DOHH2 (cell line): Measurements from ENCODE around the gene GATAD2B.

Experiments used
- H3F3A ChIP-seq: fragments of 200-600 bp; sonication (generic), shearing (Covaris generic); 2 replicates; pipeline ENCODE4 v1.6.0; 2016; ENCODE audit warnings: antibody characterized with exemption, mild to moderate bottlenecking; ENCODE audit not compliant: control insufficient read depth, insufficient read depth
- H3K27ac ChIP-seq: fragments of 200-600 bp; sonication (generic); 2 replicates; pipeline ENCODE4 v1.5.1; 2014; ENCODE audit warnings: low read depth, mild to moderate bottlenecking, low read length, moderate library complexity
- H3K27me3 ChIP-seq: fragments of 200-600 bp; sonication (generic); 2 replicates; pipeline ENCODE4 v1.6.1; 2014; ENCODE audit warnings: mild to moderate bottlenecking, low read length, mixed read lengths; ENCODE audit not compliant: control insufficient read depth
- H3K36me3 ChIP-seq: fragments of 200-600 bp; sonication (generic); 2 replicates; pipeline ENCODE4 v1.6.1; 2014; ENCODE audit warnings: mild to moderate bottlenecking, low read length, moderate library complexity, mixed read lengths; ENCODE audit not compliant: control insufficient read depth
- H3K4me1 ChIP-seq: fragments of 200-600 bp; sonication (generic); 2 replicates; pipeline ENCODE4 v1.6.1; 2014; ENCODE audit warnings: mild to moderate bottlenecking, low read length, mixed read lengths; ENCODE audit not compliant: control insufficient read depth
- H3K4me2 ChIP-seq: fragments of 200-600 bp; sonication (generic); 2 replicates; pipeline ENCODE4 v1.6.0; 2014; ENCODE audit warnings: mild to moderate bottlenecking, low read length, moderate library complexity
- H3K4me3 ChIP-seq: fragments of 200-600 bp; sonication (generic); 2 replicates; pipeline ENCODE4 v1.5.1; 2014; ENCODE audit warnings: mild to moderate bottlenecking, low read length, mixed read lengths
- H3K79me2 ChIP-seq: fragments of 200-600 bp; sonication (generic); 2 replicates; pipeline ENCODE4 v1.6.1; 2014; ENCODE audit warnings: mild to moderate bottlenecking, low read length, mixed read lengths; ENCODE audit not compliant: control insufficient read depth
- H3K9me2 ChIP-seq: fragments of 200-600 bp; sonication (generic); replicated peaks from 2 replicates; pipeline ENCODE4 v1.6.1; 2014; ENCODE audit warnings: mild to moderate bottlenecking, low read length, mixed read lengths; ENCODE audit not compliant: control insufficient read depth
- H3K9me3 ChIP-seq: fragments of 200-600 bp; sonication (generic); 2 replicates; pipeline ENCODE4 v1.6.1; 2014; ENCODE audit warnings: antibody characterized with exemption, low read length, mixed read lengths; ENCODE audit not compliant: control insufficient read depth, insufficient read depth
- H4K20me1 ChIP-seq: fragments of 200-600 bp; sonication (generic); 2 replicates; pipeline ENCODE4 v1.6.0; 2014; ENCODE audit warnings: low read depth, mild to moderate bottlenecking, antibody characterized with exemption, low read length, moderate library complexity; ENCODE audit not compliant: control insufficient read depth, insufficient read depth
- EZH2phosphoT487 ChIP-seq: fragments of 200-600 bp; sonication (generic); IDR thresholded peaks from 2 replicates; pipeline ENCODE4 v1.6.1; 2017; ENCODE audit warnings: borderline replicate concordance, mild to moderate bottlenecking, antibody characterized with exemption, low read length, moderate library complexity, mixed read lengths
- TF ChIP-seq, protein P1 (sequence below): fragments of 200-600 bp; sonication (generic); IDR thresholded peaks from one replicate; pipeline ENCODE4 v1.5.1; 2014; ENCODE audit warnings: antibody characterized with exemption, mild to moderate bottlenecking, low read depth, low read length; ENCODE audit not compliant: poor library complexity, severe bottlenecking

GATAD2B gene

DNA sequence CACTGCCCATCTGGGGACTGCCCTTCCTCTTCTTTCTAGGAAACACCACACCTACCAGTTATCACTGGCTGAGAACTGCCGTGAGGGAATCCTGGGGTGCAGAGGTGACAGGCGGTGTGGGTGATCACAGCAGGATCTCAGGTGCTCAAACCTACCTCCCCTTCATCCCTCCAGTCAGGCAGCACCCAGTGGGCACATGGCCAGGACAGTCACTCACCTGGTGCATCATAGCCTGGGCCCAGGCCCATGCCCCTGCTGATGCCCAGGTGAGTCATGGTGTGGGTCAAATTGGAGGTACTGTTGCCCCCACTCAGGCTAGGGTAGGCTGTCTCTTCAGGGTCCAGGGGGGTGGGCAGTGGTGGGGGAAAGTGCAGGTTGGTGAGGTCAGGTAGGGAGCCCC lies 29.0 kb upstream of the GATAD2B start:
- no peak overlapping the region for H3K4me3 ChIP-seq
- H3K36me3 ChIP-seq: peaks cover 88% of the 10 kb centered on the region
- no peaks in the 10 kb centered on the region for H3K9me3 ChIP-seq
- TF ChIP-seq, protein P1, sequence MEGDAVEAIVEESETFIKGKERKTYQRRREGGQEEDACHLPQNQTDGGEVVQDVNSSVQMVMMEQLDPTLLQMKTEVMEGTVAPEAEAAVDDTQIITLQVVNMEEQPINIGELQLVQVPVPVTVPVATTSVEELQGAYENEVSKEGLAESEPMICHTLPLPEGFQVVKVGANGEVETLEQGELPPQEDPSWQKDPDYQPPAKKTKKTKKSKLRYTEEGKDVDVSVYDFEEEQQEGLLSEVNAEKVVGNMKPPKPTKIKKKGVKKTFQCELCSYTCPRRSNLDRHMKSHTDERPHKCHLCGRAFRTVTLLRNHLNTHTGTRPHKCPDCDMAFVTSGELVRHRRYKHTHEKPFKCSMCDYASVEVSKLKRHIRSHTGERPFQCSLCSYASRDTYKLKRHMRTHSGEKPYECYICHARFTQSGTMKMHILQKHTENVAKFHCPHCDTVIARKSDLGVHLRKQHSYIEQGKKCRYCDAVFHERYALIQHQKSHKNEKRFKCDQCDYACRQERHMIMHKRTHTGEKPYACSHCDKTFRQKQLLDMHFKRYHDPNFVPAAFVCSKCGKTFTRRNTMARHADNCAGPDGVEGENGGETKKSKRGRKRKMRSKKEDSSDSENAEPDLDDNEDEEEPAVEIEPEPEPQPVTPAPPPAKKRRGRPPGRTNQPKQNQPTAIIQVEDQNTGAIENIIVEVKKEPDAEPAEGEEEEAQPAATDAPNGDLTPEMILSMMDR: no peak
- TF ChIP-seq EZH2phosphoT487: no peak
- H3K27me3 ChIP-seq: no peaks in the 10 kb centered on the region
- H3K79me2 ChIP-seq: peaks cover 50% of the 10 kb centered on the region
- peaks cover 19% of the 10 kb centered on the region; the same call in 1 of the 2 replicates for H4K20me1 ChIP-seq
- H3K27ac ChIP-seq: no peak overlapping the region
- H3K4me1 ChIP-seq: peaks cover 63% of the 10 kb centered on the region
- no peak overlapping the region for H3K4me2 ChIP-seq
- peaks cover 19% of the 10 kb centered on the region for H3F3A ChIP-seq
- H3K9me2 ChIP-seq: no peaks in the 10 kb centered on the region

DNA sequence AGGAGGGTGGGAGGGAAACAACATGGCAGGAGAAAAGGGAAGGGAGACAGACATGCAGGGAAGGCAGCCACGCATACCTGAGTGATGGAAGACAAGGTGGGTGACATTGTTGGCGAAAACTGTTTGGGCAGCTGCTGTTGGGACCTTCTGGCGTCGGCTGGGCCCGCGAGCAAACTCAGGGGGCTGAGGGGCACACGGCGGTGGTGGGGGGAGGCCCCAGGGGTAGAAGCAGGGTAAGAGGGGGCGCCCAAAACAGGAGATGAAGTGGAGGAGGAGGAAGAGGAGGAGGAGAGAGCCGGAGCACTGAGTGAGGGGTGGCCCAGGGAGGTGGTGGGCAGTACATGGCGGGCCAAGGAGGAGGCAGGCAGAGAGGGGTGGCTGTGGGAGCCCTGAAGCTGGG lies 28.4 kb upstream of the GATAD2B start:
- no peak for TF ChIP-seq EZH2phosphoT487
- TF ChIP-seq, protein P1: no peak
- Histone ChIP-seq H3K27ac (no peak overlapping the region), H3F3A (peaks cover 21% of the 10 kb centered on the region), H3K9me3 (no peaks in the 10 kb centered on the region), H3K36me3 (peaks cover 84% of the 10 kb centered on the region), H4K20me1 (peaks cover 17% of the 10 kb centered on the region; the same call in 1 of the 2 replicates), H3K4me1 (peaks cover 61% of the 10 kb centered on the region), H3K9me2 (no peaks in the 10 kb centered on the region), H3K79me2 (peaks cover 44% of the 10 kb centered on the region), H3K4me3 (no peak overlapping the region), H3K27me3 (no peaks in the 10 kb centered on the region), H3K4me2 (no peak overlapping the region)

DNA sequence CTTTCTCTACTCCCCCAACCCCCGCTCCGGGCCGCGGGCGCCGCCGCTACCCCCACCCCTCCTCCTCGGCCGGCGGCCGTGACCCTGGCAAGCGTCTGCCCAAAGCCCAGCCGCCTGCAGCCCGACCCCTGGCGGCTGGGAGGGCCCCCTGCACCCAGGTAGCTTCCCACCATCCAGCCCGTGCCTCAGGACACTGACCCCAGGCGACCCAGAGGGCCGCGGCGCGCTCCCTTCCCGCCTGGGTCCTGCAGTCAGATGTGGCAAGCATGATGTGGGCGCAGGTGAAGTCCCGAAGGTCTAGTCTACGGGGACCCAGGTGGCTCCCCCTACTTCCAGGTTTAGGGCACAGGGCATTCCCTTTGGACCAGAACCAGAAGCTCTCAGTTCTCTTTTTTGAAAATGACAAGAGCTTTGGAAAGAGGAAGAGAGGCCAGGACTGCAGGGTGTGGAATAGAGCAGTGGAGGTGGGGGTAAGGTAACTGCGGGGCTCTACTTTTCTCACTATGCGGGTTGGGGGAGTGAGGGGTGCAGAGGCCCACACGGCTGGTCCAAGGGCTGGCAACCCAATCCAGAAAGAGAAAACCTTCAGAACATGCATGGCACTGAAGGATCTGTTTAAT lies 24.0 kb upstream of the GATAD2B start, which contains the start of gene DENND4B:
Gene DENND4B, minus strand, starts transcription at position 97 of the 620 bp plus-strand sequence. CDS start 2,344 bp downstream, outside the sequence.
- peaks cover 21% of the 10 kb centered on the region for H3F3A ChIP-seq
- H3K4me1 ChIP-seq: peaks cover 59% of the 10 kb centered on the region
- H3K79me2 ChIP-seq: peaks cover 38% of the 10 kb centered on the region
- H3K27me3 ChIP-seq: no peaks in the 10 kb centered on the region
- H3K4me3 ChIP-seq: peak within 1 kb of the TSS; percentile 76
- H3K36me3 ChIP-seq: peaks cover 84% of the 10 kb centered on the region
- H3K27ac ChIP-seq: peak within 1 kb of the TSS; percentile 90
- H3K9me2 ChIP-seq: no peaks in the 10 kb centered on the region
- no peaks in the 10 kb centered on the region for H4K20me1 ChIP-seq
- peak within 1 kb of the TSS; percentile 86 for H3K4me2 ChIP-seq
- no peak for TF ChIP-seq EZH2phosphoT487
- TF ChIP-seq, protein P1: peak; percentile 90
- H3K9me3 ChIP-seq: no peaks in the 10 kb centered on the region
